PC-9 (cell line): Measurements from ENCODE around the gene LMAN1. TPM values are rescaled to one million over a fixed set of nuclear protein-coding genes. Genes with fewer than 3 reads are reported as not detected.

ENCODE experiments used
- BruUV-seq: library from RNA; stranded (reverse); fragments of 400-500 nt; replicated peaks from 2 replicates; lab custom pipeline; 2021; lab: Mats Ljungman, UMichigan
- CTCF ChIA-PET: fragments of 300-600 bp; sonication (Branson Sonifier 250); formaldehyde crosslinking; loops from one replicate; lab custom pipeline; 2022; ENCODE audit warnings: antibody characterized with exemption; lab: Charles Lee
- POLR2A ChIA-PET: fragments of 300-600 bp; sonication (Branson Sonifier 250); formaldehyde crosslinking; loops from one replicate; lab custom pipeline; 2022; ENCODE audit warnings: antibody characterized with exemption; ENCODE audit not compliant: unreplicated experiment; lab: Charles Lee
- DNase-seq, 2 experiments: peaks; one replicate each; pipeline versions ENCODE4 v3.0.0 to v3.0.0-alpha.2; 2015 to 2022; ENCODE audit warnings: mixed read lengths in 1 of 2
- H2AFZ ChIP-seq: fragments of 200-600 bp; sonication (generic); 2 replicates; pipeline ENCODE4 v1.8.1; 2017; ENCODE audit warnings: antibody characterized with exemption
- H3F3A ChIP-seq: fragments of 200-600 bp; sonication (generic); 2 replicates; pipeline ENCODE4 v1.8.1; 2017; ENCODE audit warnings: antibody characterized with exemption, mild to moderate bottlenecking, low read depth; ENCODE audit not compliant: insufficient read depth
- H3K27ac ChIP-seq: fragments of 200-600 bp; sonication (generic); 2 replicates; pipeline ENCODE4 v1.6.1; 2016; ENCODE audit warnings: mixed run types
- H3K27me3 ChIP-seq: fragments of 200-600 bp; sonication (generic); 2 replicates; pipeline ENCODE4 v1.6.1; 2016; ENCODE audit warnings: low read depth, mixed run types; ENCODE audit not compliant: insufficient read depth
- H3K36me3 ChIP-seq: fragments of 200-600 bp; sonication (generic); 2 replicates; pipeline ENCODE4 v1.6.1; 2016; ENCODE audit warnings: low read depth, mixed run types
- H3K4me1 ChIP-seq: fragments of 200-600 bp; sonication (generic); replicated peaks from 2 replicates; pipeline ENCODE4 v1.6.1; 2016; ENCODE audit warnings: mixed run types; ENCODE audit not compliant: insufficient read depth
- H3K4me2 ChIP-seq: fragments of 200-600 bp; sonication (generic); 2 replicates; pipeline ENCODE4 v1.6.1; 2017; ENCODE audit warnings: mixed run types
- H3K4me3 ChIP-seq: fragments of 200-600 bp; sonication (generic); 2 replicates; pipeline ENCODE4 v1.6.1; 2016; ENCODE audit warnings: mixed run types
- H3K79me2 ChIP-seq: fragments of 200-600 bp; sonication (generic); 2 replicates; pipeline ENCODE4 v1.6.1; 2017; ENCODE audit warnings: low read depth, mixed run types
- H3K9me2 ChIP-seq: fragments of 200-600 bp; sonication (generic); 2 replicates; pipeline ENCODE4 v1.8.1; 2017; ENCODE audit warnings: mild to moderate bottlenecking; ENCODE audit not compliant: insufficient read depth
- H3K9me3 ChIP-seq: fragments of 200-600 bp; sonication (generic); 2 replicates; pipeline ENCODE4 v1.8.1; 2016; ENCODE audit warnings: low read depth; ENCODE audit not compliant: insufficient read depth
- H4K20me1 ChIP-seq: fragments of 200-600 bp; sonication (generic); 2 replicates; pipeline ENCODE4 v1.8.1; 2017; ENCODE audit not compliant: insufficient read depth
- EZH2 ChIP-seq: fragments of 200-600 bp; sonication (generic); IDR thresholded peaks from 2 replicates; pipeline ENCODE4 v1.8.0; 2017; ENCODE audit warnings: antibody characterized with exemption, low read depth
- intact Hi-C: fragments of 100-400 bp; cut with micrococcal nuclease; formaldehyde crosslinking; loops from one replicate; pipeline ENCODE4 v1.10.0; 2022; ENCODE audit not compliant: unreplicated experiment
- total RNA-seq: library from RNA; stranded (reverse); gene quantifications from 2 replicates; pipeline ENCODE4 v1.2.3, GENCODE V29; 2021
- TF ChIP-seq, protein P1 (sequence below): fragments of 200-600 bp; sonication (generic); conservative IDR thresholded peaks from 2 replicates; pipeline ENCODE4 v1.6.1; 2017; ENCODE audit warnings: mixed run types, antibody characterized with exemption, mild to moderate bottlenecking, moderate library complexity

LMAN1 gene
- total RNA-seq, 1 experiment from 2014 or later: 77.3 TPM

DNA sequence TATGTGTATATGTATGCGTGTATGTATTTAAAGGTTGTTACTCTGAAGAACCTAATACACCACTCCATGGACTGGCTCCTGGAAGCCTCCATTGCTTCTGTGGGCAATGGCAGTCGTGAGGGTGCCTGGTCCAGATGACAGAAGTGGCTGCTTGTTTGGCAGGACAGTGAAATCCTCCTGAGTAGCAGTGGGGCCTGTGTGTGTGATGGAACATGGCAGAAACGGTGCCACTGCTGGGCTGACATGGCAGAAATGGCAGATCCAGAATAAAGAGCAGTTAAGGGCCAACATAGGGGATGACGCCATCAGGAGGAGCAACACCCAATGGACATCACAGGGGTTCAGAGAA is 34.5 kb downstream of the LMAN1 start:
- no peak for DNase-seq
- Histone ChIP-seq H3K79me2 (no peaks in the 10 kb centered on the region), H3K9me3 (no peaks in the 10 kb centered on the region), H3K36me3 (peaks cover 15% of the 10 kb centered on the region), H2AFZ (no peak overlapping the region), H3K27ac (no peak overlapping the region), H3K4me3 (no peak overlapping the region), H3K9me2 (no peaks in the 10 kb centered on the region), H4K20me1 (no peaks in the 10 kb centered on the region), H3K27me3 (no peaks in the 10 kb centered on the region), H3F3A (no peaks in the 10 kb centered on the region), H3K4me1 (no peaks in the 10 kb centered on the region), H3K4me2 (no peak overlapping the region)
- intact Hi-C loops: no loop called here
- BruUV-seq: no TSS peak
- CTCF ChIA-PET: no interaction called here
- TF ChIP-seq EZH2: no peak
- TF ChIP-seq, protein P1, sequence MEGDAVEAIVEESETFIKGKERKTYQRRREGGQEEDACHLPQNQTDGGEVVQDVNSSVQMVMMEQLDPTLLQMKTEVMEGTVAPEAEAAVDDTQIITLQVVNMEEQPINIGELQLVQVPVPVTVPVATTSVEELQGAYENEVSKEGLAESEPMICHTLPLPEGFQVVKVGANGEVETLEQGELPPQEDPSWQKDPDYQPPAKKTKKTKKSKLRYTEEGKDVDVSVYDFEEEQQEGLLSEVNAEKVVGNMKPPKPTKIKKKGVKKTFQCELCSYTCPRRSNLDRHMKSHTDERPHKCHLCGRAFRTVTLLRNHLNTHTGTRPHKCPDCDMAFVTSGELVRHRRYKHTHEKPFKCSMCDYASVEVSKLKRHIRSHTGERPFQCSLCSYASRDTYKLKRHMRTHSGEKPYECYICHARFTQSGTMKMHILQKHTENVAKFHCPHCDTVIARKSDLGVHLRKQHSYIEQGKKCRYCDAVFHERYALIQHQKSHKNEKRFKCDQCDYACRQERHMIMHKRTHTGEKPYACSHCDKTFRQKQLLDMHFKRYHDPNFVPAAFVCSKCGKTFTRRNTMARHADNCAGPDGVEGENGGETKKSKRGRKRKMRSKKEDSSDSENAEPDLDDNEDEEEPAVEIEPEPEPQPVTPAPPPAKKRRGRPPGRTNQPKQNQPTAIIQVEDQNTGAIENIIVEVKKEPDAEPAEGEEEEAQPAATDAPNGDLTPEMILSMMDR: no peak
- POLR2A ChIA-PET: no interaction called here

DNA sequence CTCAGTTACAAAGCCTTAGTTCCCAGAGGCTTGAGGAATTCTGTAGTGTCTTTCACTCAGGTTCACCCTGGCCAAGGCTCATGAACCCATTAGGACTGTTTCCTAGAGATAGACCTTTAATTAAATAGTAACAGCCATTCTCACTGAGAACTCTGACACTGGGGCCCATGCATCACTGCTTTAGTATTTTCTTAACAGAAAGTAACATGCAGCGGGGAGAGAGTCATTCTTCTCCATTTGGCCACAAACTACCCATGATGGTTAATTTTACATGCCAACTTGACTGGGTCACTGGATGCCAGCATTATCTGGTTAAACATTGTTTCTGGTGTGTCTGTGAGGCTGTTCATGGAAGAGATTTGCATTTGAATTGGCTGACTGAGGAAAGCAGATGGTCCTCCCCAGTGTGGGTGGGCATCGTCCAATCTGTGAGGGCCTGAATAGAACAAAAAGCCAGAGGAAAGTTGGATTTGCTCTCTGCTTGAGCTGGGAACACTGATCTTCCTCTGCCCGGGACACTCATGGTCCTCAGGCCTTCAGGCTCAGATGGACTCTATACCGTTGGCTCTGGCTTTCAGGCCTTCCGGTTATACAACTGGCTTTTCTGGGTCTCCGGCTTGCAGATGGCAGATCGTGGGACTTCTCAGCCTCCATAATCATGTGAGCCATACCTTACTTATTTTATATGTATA is 35.0 kb downstream of the LMAN1 start:
- Histone ChIP-seq H3K9me3 (no peaks in the 10 kb centered on the region), H2AFZ (no peak overlapping the region), H3K27ac (no peak overlapping the region), H3K79me2 (no peaks in the 10 kb centered on the region), H4K20me1 (no peaks in the 10 kb centered on the region), H3K9me2 (no peaks in the 10 kb centered on the region), H3K36me3 (peaks cover 15% of the 10 kb centered on the region), H3K4me3 (no peak overlapping the region), H3K4me1 (no peaks in the 10 kb centered on the region), H3F3A (no peaks in the 10 kb centered on the region), H3K4me2 (no peak overlapping the region), H3K27me3 (no peaks in the 10 kb centered on the region)
- no peak for DNase-seq
- TF ChIP-seq, protein P1: no peak
- no peak for TF ChIP-seq EZH2
- intact Hi-C loops: no loop called here
- CTCF ChIA-PET: no interaction called here
- TSS peak; percentile 15 for BruUV-seq
- POLR2A ChIA-PET: no interaction called here

DNA sequence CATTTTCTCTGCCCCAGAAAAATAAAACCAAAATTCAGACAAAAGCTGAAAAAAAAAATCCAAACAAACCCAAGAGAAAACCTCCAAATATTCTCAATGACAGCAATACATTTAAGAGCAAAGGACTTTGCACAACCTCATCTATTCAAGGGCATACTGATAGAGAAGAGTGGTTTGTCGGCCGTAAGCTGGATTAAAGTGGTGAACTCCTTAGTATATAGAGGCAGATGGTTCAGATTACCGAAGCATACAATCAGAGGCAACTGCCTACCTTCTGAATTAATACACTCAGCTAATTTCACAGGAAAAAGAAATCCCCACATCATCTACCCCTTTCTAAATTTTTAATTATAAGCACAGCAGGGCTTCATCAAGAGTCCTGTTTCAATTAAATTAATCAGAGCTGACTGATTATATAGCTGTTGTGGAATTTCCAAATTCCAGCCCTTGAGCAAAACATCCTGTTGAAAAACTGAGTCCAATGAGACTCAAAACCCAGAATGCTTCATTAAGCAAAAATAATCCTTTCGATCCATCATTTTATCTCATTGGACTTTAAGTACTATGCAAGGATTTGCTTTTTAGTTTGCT is 40.5 kb downstream of the LMAN1 start, which contains the start of gene CPLX4:
Gene CPLX4 (minus strand): TSS at position 190 of the 591 bp plus-strand sequence. CDS start 187 bp downstream, at position 3.
- no peak within 1 kb of the TSS for H3K4me2 ChIP-seq
- no peaks in the 10 kb centered on the region for H3K36me3 ChIP-seq
- no peak within 1 kb of the TSS for H3K4me3 ChIP-seq
- H3K27ac ChIP-seq: no peak within 1 kb of the TSS
- intact Hi-C loops: no loop called here
- ChIA-PET POLR2A (no interaction called here), CTCF (interaction anchor here (0.6 kb wide), 1 partner anchor 85 kb away, joined by 9 read pairs; no protein-coding TSS in a partner anchor)
- DNase-seq: no peak
- H3K4me1 ChIP-seq: no peaks in the 10 kb centered on the region
- no peaks in the 10 kb centered on the region for H3F3A ChIP-seq
- no peaks in the 10 kb centered on the region for H4K20me1 ChIP-seq
- no peaks in the 10 kb centered on the region for H3K27me3 ChIP-seq
- no peaks in the 10 kb centered on the region for H3K9me3 ChIP-seq
- BruUV-seq: no TSS peak
- no peak within 1 kb of the TSS for H2AFZ ChIP-seq
- no peaks in the 10 kb centered on the region for H3K9me2 ChIP-seq
- no peaks in the 10 kb centered on the region for H3K79me2 ChIP-seq
- TF ChIP-seq, protein P1: no peak
